Activated CD4-positive, alpha-beta T cell treated with anti-CD3 and anti-CD28 coated beads for 36 hours (primary cell): ENCODE measurements around the gene CDC42EP4. TPM values are rescaled to one million over a fixed set of nuclear protein-coding genes. Genes with fewer than 3 reads are reported as not detected.

ENCODE experiments used
- ATAC-seq: fragments of 200-7000 bp; cut with Tn5 transposase; one replicate; pipeline ENCODE4 v1.10.0; 2021; ENCODE audit warnings: mild to moderate bottlenecking, moderate library complexity
- CTCF ChIA-PET: fragments of 350-600 bp; sonication (Branson Sonifier 250); formaldehyde crosslinking; loops from one replicate; lab custom pipeline; 2021; ENCODE audit warnings: antibody characterized with exemption; lab: Charles Lee
- POLR2A ChIA-PET: fragments of 350-600 bp; sonication (Branson Sonifier 250); formaldehyde crosslinking; loops from one replicate; lab custom pipeline; 2021; ENCODE audit warnings: antibody characterized with exemption, inconsistent platforms; lab: Charles Lee
- DNase-seq: peaks from one replicate; pipeline ENCODE4 v3.0.0-alpha.2; 2020
- H3K27ac Mint-ChIP-seq: one replicate; pipeline ENCODE4 v1.8.0; 2021; ENCODE audit warnings: mixed read lengths
- H3K27me3 Mint-ChIP-seq: one replicate; pipeline ENCODE4 v1.8.0; 2021; ENCODE audit warnings: mixed read lengths
- H3K36me3 Mint-ChIP-seq: one replicate; pipeline ENCODE4 v1.8.0; 2021; ENCODE audit warnings: low read depth, mixed read lengths
- H3K4me1 Mint-ChIP-seq: one replicate; pipeline ENCODE4 v1.8.0; 2021; ENCODE audit warnings: mixed read lengths
- H3K4me3 Mint-ChIP-seq: one replicate; pipeline ENCODE4 v1.8.0; 2021; ENCODE audit warnings: mild to moderate bottlenecking, moderate library complexity, mixed read lengths
- H3K9me3 Mint-ChIP-seq: one replicate; pipeline ENCODE4 v1.8.0; 2021; ENCODE audit warnings: low read depth, mixed read lengths
- intact Hi-C, 2 experiments: fragments of 100-400 bp; cut with DNase I in 1 of 2; cut with micrococcal nuclease in 1 of 2; formaldehyde crosslinking; loops; one replicate each; pipeline versions ENCODE4 v1.14.2 to v1.15.1; 2022 to 2024; cut with DNase I, micrococcal nuclease
- total RNA-seq, 2 experiments: library from RNA; stranded (reverse); gene quantifications; one replicate each; pipeline ENCODE4 v1.2.3, GENCODE V29; 2021

Gene CDC42EP4
- total RNA-seq, 2 experiments from 2014 or later = 0.87 to 0.91 TPM

GRCh38 chr17:73257516-73257915, 54.3 kb downstream of the CDC42EP4 start:
- CTCF ChIA-PET = interaction anchor here (2.1 kb wide), 1 partner anchor 112 kb away, joined by 18 read pairs; no protein-coding TSS in a partner anchor
- H3K27me3 Mint-ChIP-seq = no peaks in the 10 kb centered on the region

GRCh38 chr17:73256220-73256619, 55.6 kb downstream of the CDC42EP4 start:
- intact Hi-C loops = loop anchor here in 1 of 2 experiments (1.0 to 5.0 kb wide), 2 partner anchors 114 to 529 kb away; no protein-coding TSS in a partner anchor
- H3K27ac Mint-ChIP-seq = no peak overlapping the region
- H3K27me3 Mint-ChIP-seq = no peaks in the 10 kb centered on the region
- no peak overlapping the region for H3K4me3 Mint-ChIP-seq
- DNase-seq = no peak
- no peaks in the 10 kb centered on the region for H3K4me1 Mint-ChIP-seq
- no peak for ATAC-seq
- no peaks in the 10 kb centered on the region for H3K36me3 Mint-ChIP-seq
- ChIA-PET CTCF (interaction anchor here (0.6 to 5.8 kb wide), 10 partner anchors 9 to 701 kb away, joined by 3 to 98 read pairs (median 4); a partner anchor contains a TSS), POLR2A (no interaction called here)
- H3K9me3 Mint-ChIP-seq = no peaks in the 10 kb centered on the region

More at GRCh38 chr17:73257516-73257915, 54.3 kb downstream of the CDC42EP4 start:
- Mint-ChIP-seq H3K4me1 (no peaks in the 10 kb centered on the region), H3K36me3 (no peaks in the 10 kb centered on the region), H3K9me3 (no peaks in the 10 kb centered on the region), H3K4me3 (no peak overlapping the region), H3K27ac (no peak overlapping the region)
- POLR2A ChIA-PET = no interaction called here
- DNase-seq (no peak), ATAC-seq (no peak)
- intact Hi-C loops = loop anchor here in 1 of 2 experiments (5.0 kb wide), 1 partner anchor 530 kb away; no protein-coding TSS in a partner anchor

GRCh38 chr17:73255671-73256181, 56.1 kb downstream of the CDC42EP4 start:
- H3K27ac Mint-ChIP-seq = no peak overlapping the region
- no peak overlapping the region for H3K4me3 Mint-ChIP-seq
- DNase-seq (peak; percentile 75), ATAC-seq (peak; percentile 92)
- ChIA-PET POLR2A (no interaction called here), CTCF (interaction anchor here (0.6 to 5.8 kb wide), 21 partner anchors 8 to 638 kb away, joined by 3 to 98 read pairs (median 4); partner anchors contain the start of gene CDC42EP4)
- no peaks in the 10 kb centered on the region for H3K36me3 Mint-ChIP-seq
- H3K9me3 Mint-ChIP-seq = no peaks in the 10 kb centered on the region
- no peaks in the 10 kb centered on the region for H3K4me1 Mint-ChIP-seq
- no peaks in the 10 kb centered on the region for H3K27me3 Mint-ChIP-seq
- intact Hi-C loops = loop anchor here (1.0 to 5.0 kb wide), 4 partner anchors 115 to 698 kb away; no protein-coding TSS in a partner anchor

GRCh38 chr17:73251871-73252270, 59.9 kb downstream of the CDC42EP4 start:
- H3K36me3 Mint-ChIP-seq = peaks cover 4% of the 10 kb centered on the region
- no peak for ATAC-seq
- intact Hi-C loops = no loop called here
- H3K27me3 Mint-ChIP-seq = no peaks in the 10 kb centered on the region
- no peak overlapping the region for H3K27ac Mint-ChIP-seq
- ChIA-PET POLR2A (no interaction called here), CTCF (interaction anchor here (5.8 kb wide), 1 partner anchor 118 kb away, joined by 98 read pairs; no protein-coding TSS in a partner anchor)
- H3K4me1 Mint-ChIP-seq = no peaks in the 10 kb centered on the region
- DNase-seq = no peak
- H3K9me3 Mint-ChIP-seq = no peaks in the 10 kb centered on the region
- H3K4me3 Mint-ChIP-seq = no peak overlapping the region

- Mint-ChIP-seq H3K27me3 (no peaks in the 10 kb centered on the region), H3K36me3 (peaks cover 4% of the 10 kb centered on the region), H3K4me1 (no peaks in the 10 kb centered on the region), H3K27ac (no peak overlapping the region), H3K4me3 (no peak overlapping the region), H3K9me3 (no peaks in the 10 kb centered on the region)
- ChIA-PET POLR2A (no interaction called here), CTCF (interaction anchor here (0.7 to 5.8 kb wide), 5 partner anchors 15 to 119 kb away, joined by 3 to 98 read pairs (median 3); no protein-coding TSS in a partner anchor)
- no peak for DNase-seq
- ATAC-seq = no peak
- intact Hi-C loops = no loop called here
Observed at GRCh38 chr17:73250851-73251640, 60.8 kb downstream of the CDC42EP4 start.

GRCh38 chr17:73249700-73250099, 62.1 kb downstream of the CDC42EP4 start:
- POLR2A ChIA-PET = interaction anchor here (0.6 kb wide), 1 partner anchor 83 kb away, joined by 4 read pairs; no protein-coding TSS in a partner anchor
- intact Hi-C loops = no loop called here
- H3K27me3 Mint-ChIP-seq = no peaks in the 10 kb centered on the region

GRCh38 chr17:73248532-73248931, 63.3 kb downstream of the CDC42EP4 start:
- Mint-ChIP-seq H3K36me3 (peaks cover 7% of the 10 kb centered on the region), H3K4me3 (no peak overlapping the region), H3K4me1 (no peaks in the 10 kb centered on the region), H3K9me3 (no peaks in the 10 kb centered on the region), H3K27me3 (no peaks in the 10 kb centered on the region), H3K27ac (no peak overlapping the region)
- ChIA-PET POLR2A (no interaction called here), CTCF (interaction anchor here (0.9 to 1.8 kb wide), 2 partner anchors 122 to 524 kb away, joined by 3 to 6 read pairs; no protein-coding TSS in a partner anchor)
- no peak for DNase-seq
- no peak for ATAC-seq
- intact Hi-C loops = no loop called here

More at GRCh38 chr17:73249700-73250099, 62.1 kb downstream of the CDC42EP4 start:
- Mint-ChIP-seq H3K27ac (no peak overlapping the region), H3K4me3 (no peak overlapping the region), H3K4me1 (no peaks in the 10 kb centered on the region), H3K9me3 (no peaks in the 10 kb centered on the region), H3K36me3 (peaks cover 4% of the 10 kb centered on the region)
- ATAC-seq (no peak), DNase-seq (no peak)
- CTCF ChIA-PET = interaction anchor here (0.8 to 1.6 kb wide), 4 partner anchors 14 to 126 kb away, joined by 3 to 13 read pairs (median 3); no protein-coding TSS in a partner anchor

GRCh38 chr17:73247726-73248125, 64.1 kb downstream of the CDC42EP4 start:
- no peaks in the 10 kb centered on the region for H3K9me3 Mint-ChIP-seq

GRCh38 chr17:73240561-73240960, 71.2 kb downstream of the CDC42EP4 start:
- intact Hi-C loops = no loop called here
- DNase-seq (no peak), ATAC-seq (no peak)
- ChIA-PET CTCF (interaction anchor here (1.0 kb wide), 1 partner anchor 49 kb away, joined by 3 read pairs; no protein-coding TSS in a partner anchor), POLR2A (no interaction called here)
- Mint-ChIP-seq H3K27ac (no peak overlapping the region), H3K4me1 (peaks cover 37% of the 10 kb centered on the region), H3K36me3 (peaks cover 51% of the 10 kb centered on the region), H3K4me3 (no peak overlapping the region), H3K9me3 (no peaks in the 10 kb centered on the region), H3K27me3 (no peaks in the 10 kb centered on the region)

More at GRCh38 chr17:73247726-73248125, 64.1 kb downstream of the CDC42EP4 start:
- intact Hi-C loops = no loop called here
- ChIA-PET POLR2A (no interaction called here), CTCF (interaction anchor here (1.4 to 1.8 kb wide), 2 partner anchors 8 to 523 kb away, joined by 6 read pairs; no protein-coding TSS in a partner anchor)
- H3K4me3 Mint-ChIP-seq = no peak overlapping the region
- no peak for DNase-seq
- no peaks in the 10 kb centered on the region for H3K27me3 Mint-ChIP-seq
- ATAC-seq = no peak
- H3K27ac Mint-ChIP-seq = no peak overlapping the region
- H3K4me1 Mint-ChIP-seq = no peaks in the 10 kb centered on the region
- H3K36me3 Mint-ChIP-seq = peaks cover 9% of the 10 kb centered on the region

GRCh38 chr17:73237714-73238113, 74.1 kb downstream of the CDC42EP4 start:
- DNase-seq (no peak), ATAC-seq (no peak)
- intact Hi-C loops = no loop called here
- Mint-ChIP-seq H3K36me3 (peaks cover 58% of the 10 kb centered on the region), H3K27ac (peak overlapping the region; percentile 21), H3K9me3 (no peaks in the 10 kb centered on the region), H3K27me3 (no peaks in the 10 kb centered on the region), H3K4me1 (peaks cover 46% of the 10 kb centered on the region), H3K4me3 (peak overlapping the region; percentile 27)
- ChIA-PET CTCF (interaction anchor here (0.7 to 1.7 kb wide), 3 partner anchors 8 to 1132 kb away, joined by 3 to 5 read pairs (median 3); no protein-coding TSS in a partner anchor), POLR2A (no interaction called here)

- H3K4me1 Mint-ChIP-seq = peaks cover 53% of the 10 kb centered on the region
- ChIA-PET POLR2A (no interaction called here), CTCF (interaction anchor here (0.6 to 3.0 kb wide), 5 partner anchors 11 to 528 kb away, joined by 3 to 8 read pairs (median 3); no protein-coding TSS in a partner anchor)
- H3K27me3 Mint-ChIP-seq = no peaks in the 10 kb centered on the region
- H3K27ac Mint-ChIP-seq = no peak overlapping the region
- intact Hi-C loops = loop anchor here in 1 of 2 experiments (5.0 kb wide), 1 partner anchor 968 kb away; the partner anchor contains the start of gene RPL38
- ATAC-seq (no peak), DNase-seq (no peak)
- H3K9me3 Mint-ChIP-seq = no peaks in the 10 kb centered on the region
- H3K36me3 Mint-ChIP-seq = peaks cover 41% of the 10 kb centered on the region
- H3K4me3 Mint-ChIP-seq = no peak overlapping the region
Observed at GRCh38 chr17:73234736-73235135, 77.1 kb downstream of the CDC42EP4 start.
